Breast epithelium (tissue), 3 donors: ENCODE data around the gene MAL.

Experiments used
- POLR2AphosphoS5 ChIP-seq, 3 donors: sonication (generic); formaldehyde crosslinking; IDR thresholded peaks; one replicate each; pipeline ENCODE4 v1.6.1; 2017; ENCODE audit warnings: antibody characterized with exemption in 3 of 3
- TF ChIP-seq, protein P1 (sequence below), 3 donors: fragments of 450-650 bp; IDR thresholded peaks; one replicate each; pipeline ENCODE4 v1.5.1; 2016 to 2017; ENCODE audit warnings: antibody characterized with exemption in 3 of 3, mild to moderate bottlenecking in 3 of 3, moderate library complexity in 3 of 3

DNA sequence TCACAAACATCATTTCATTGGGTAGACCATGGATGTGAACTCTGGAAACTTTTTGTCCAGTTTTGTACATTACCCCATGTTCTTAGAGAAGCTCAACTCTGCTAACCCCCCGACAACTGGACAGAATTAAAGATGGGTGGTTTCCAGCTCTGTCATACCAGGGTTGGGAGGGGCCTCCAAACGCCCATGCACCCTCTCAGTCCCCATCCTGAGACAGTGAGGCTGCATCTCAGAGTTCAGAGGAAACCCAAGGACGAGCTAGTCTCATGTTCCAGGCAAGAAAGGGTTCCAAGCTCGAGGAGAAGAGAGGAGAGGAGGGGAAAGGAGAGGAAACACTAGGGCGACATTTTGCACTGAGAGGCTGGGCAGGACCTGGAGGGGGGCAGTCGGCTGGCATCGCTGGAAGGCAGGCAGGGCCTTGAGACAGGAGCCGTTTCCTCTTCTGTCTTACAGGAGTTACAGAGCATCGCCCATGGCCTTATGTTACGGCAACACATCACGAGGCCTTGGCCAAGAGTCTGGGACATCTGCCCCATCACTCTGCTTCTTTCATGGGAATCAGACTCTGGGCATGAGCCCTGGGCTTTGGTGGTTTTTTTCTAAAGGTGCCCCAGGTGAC lies 16.4 kb downstream of the MAL start:
- TF ChIP-seq, protein P1, sequence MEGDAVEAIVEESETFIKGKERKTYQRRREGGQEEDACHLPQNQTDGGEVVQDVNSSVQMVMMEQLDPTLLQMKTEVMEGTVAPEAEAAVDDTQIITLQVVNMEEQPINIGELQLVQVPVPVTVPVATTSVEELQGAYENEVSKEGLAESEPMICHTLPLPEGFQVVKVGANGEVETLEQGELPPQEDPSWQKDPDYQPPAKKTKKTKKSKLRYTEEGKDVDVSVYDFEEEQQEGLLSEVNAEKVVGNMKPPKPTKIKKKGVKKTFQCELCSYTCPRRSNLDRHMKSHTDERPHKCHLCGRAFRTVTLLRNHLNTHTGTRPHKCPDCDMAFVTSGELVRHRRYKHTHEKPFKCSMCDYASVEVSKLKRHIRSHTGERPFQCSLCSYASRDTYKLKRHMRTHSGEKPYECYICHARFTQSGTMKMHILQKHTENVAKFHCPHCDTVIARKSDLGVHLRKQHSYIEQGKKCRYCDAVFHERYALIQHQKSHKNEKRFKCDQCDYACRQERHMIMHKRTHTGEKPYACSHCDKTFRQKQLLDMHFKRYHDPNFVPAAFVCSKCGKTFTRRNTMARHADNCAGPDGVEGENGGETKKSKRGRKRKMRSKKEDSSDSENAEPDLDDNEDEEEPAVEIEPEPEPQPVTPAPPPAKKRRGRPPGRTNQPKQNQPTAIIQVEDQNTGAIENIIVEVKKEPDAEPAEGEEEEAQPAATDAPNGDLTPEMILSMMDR (IDR thresholded peaks at IDR 0.05), result no peak
- no peak for TF ChIP-seq POLR2AphosphoS5 (IDR thresholded peaks at IDR 0.05)
